Stimulated activated CD4-positive, alpha-beta T cell treated with anti-CD3 and anti-CD28 coated beads, Interleukin-1b, Interleukin-23, amount 100 ng/mL, for 48 hours (primary cell): ENCODE data around the gene MAN1A1.

ENCODE experiments used
- DNase-seq: peaks from one replicate; pipeline ENCODE4 v3.0.0-alpha.2; 2020

Gene MAN1A1

GRCh38 chr6:119230160-119230559 is 119.4 kb downstream of the MAN1A1 start:
- DNase-seq: no peak

DNA sequence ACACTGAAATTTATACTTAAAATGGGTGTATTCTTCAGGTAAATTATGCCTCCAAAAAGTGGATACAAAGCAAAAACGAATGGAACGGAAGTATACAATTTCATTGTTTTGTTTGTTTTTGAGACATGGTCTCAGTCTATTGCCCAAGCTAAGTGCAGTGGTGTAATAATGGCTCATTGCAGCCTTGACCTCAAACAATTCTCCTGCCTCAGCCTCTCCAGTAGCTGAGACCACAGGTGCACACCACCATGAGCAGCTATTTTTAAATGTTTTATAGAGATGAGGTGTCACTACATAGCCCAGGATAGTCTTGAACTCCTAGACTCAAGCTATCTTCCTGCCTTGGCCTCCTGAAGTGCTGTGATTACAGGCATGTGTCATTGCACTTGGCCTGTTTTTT is 122.2 kb downstream of the MAN1A1 start:
- no peak for DNase-seq

DNA sequence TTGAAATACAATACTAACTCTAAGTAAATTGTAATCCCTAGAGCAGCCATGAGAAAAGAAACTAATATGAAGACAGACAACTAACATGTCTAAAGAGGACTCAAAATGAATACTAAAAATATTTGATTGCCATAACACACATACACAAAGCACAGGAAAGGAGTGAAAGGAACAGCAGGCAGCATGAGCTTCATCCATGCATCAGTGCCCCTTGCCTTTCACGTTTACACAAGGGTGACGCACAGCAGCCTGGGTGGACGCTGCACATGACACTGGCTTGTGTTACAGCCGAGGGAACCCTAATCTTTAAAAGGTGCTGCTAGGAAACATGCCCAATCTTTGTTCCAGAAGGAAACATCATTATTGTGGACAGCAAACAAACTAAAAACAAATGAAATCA is 123.5 kb downstream of the MAN1A1 start:
- DNase-seq: no peak

DNA sequence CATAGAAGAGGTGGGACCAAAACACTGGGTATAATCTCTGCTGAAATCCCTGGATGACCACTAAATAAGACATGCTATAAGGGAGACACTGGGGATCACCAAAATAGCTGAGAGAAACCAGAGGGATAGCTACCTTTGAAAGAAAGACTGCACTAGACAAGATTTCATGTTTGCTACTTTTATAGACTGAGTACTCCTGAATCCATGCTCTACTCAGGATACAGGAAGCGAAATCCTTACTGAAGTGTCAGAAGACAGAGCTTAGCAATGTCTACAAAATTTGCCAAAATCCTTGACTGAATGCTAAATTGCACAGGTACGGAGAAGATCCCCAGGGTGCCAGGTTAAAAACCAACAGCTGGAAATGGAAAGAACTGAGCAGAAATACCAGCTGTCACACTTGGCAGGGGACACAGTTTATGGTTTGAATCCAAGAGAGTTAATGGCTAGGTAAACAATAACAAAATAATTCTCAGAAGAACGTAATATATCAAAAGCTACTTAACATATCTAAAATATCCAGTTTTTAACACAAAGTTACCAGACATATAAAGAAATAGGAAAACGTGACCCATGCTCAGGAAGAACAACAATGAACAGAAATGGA is 125.4 kb downstream of the MAN1A1 start:
- DNase-seq: no peak

DNA sequence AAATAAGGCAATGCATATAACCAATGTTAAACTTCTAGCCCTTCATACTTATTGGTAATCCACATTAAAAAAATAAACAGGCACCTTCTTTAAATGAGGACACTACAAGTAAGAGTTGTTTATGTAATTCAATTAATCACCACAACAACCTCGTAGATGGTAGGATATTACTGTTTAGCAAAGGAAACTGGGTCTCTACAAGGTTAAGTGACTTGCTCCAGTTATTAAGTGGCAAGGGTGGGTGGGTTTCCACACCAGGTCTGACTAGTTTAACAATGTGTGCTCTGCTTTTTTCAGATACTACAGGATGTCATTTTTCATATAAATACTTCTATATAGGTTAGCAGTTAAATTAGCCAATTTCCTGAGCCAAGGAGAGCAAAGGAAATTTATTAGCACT is 129.1 kb downstream of the MAN1A1 start:
- no peak for DNase-seq

GRCh38 chr6:119218548-119218947 is 131.0 kb downstream of the MAN1A1 start:
- no peak for DNase-seq

GRCh38 chr6:119215885-119216590 is 133.5 kb downstream of the MAN1A1 start:
- no peak for DNase-seq

GRCh38 chr6:119215309-119215708 is 134.3 kb downstream of the MAN1A1 start:
- DNase-seq: no peak

GRCh38 chr6:119210596-119210995 is 139.0 kb downstream of the MAN1A1 start:
- DNase-seq: no peak

DNA sequence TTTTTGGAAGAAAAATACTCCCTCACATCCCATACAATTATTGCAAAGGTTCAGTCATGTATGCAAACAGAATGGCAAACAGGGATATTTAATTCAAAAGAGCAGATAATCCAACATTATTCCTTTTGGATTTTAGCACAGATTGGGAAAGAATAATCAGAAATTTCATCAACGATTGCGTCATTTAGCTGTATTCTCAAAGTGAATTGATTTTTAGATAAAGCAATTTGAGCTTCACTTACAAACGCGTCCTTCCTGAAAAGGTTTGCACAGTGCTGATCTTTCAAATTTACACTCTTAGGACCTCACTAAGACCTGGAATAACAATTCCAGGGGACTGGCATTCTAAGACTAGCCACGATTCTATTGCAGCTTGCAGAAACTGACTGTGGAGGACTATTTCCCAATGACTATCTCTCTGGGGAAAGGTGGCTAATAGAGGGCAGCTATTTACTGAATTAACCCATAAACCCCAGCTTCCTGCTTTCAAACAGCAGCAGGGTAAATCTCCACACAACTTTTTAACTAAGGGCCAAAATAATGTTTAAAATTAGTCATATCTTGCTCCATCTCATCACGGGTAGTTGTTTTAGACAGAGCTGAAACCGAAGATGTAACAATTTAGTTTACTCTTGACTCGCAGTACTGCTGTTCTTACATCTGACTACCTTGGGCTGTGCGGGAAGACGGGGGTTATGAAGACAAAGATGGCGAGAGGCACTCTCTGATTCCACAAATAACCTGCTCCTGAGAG is 139.9 kb downstream of the MAN1A1 start:
- DNase-seq: no peak

- no peak for DNase-seq
These were observed 141.4 kb downstream of the MAN1A1 start for GRCh38 chr6:119207971-119208725.

DNA sequence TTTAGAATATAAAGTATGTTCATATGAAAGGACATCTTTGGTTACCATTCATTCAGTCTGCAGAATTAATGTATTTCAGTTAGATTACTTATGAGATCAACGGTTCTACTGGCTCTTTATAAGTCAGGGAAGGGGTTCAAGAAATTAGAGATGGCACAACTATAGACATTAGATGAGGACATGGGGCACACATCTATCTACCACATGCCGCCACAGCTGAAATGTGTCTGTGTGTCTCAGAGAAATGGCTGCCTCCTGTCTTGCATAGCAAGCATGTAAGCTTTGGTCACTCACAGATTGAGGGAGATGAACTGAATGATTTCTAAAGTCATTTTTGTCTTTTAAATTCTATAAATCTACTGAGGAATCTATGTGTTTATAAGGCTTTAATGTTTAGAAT is 142.2 kb downstream of the MAN1A1 start:
- DNase-seq: no peak

DNA sequence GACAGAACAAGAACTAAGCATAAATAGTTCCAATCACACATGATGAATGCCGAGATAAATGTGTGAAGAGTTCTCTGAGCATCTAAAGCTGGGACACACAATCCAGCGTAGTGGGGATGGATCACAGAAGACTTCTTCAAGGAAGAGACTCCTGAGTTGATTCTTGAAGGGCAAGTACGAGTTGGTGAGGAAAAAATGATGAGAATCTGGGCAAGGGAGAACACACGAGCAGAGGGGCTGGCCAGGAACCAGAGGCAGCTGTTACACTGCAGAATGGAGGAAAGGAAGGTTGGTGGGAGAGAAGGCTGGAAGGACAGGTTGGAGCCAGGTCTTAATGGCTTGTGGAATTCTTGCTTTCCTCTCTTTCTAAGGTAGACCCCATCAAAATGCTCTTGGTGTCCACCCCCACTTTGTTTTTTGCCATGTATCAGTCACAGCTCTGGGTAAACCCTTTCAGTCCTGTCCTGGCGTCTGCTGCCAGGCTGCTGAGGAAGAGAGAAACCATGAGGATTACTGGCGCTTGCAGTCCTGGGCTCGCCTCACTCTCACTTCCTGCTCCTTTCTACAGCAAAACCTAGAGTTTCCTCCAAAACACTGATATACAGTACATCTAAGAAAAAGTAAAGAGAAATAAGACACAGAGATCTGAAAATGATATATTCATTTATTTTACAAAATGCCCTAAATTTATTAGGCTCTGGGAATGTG is 143.5 kb downstream of the MAN1A1 start:
- DNase-seq: no peak

- DNase-seq: no peak
These were observed 144.8 kb downstream of the MAN1A1 start for GRCh38 chr6:119204719-119205118.

GRCh38 chr6:119201480-119201879 is 148.1 kb downstream of the MAN1A1 start:
- DNase-seq: no peak

DNA sequence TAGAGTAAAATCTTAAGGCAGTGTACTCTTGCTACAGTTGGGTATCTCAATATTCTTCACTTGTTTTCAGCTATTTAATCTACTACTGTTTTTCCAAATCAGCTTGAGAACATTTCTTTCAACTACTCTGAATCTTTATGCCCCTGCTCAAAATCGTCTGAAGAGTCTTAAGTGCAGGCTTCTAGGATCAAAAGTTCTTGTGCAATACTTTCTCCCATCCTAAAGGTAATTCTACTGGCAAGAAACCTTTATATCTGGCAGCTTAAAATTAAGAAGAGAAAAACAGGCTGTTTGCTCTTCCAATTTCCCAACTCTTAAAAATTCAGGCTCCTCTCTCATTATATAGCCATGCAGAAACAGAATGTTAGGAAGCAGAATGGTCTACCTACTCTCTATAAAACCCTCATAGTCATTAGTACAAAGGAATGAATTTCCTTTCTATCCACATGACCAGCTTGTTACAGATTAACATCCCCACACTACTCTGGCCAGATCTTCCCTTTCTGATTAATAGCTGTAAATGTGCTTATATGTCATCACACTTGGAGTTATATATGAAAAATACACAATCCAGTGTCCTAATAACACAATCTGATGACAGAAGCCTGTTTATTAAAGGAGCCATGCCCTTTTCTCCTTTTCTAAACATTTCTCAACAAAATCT is 148.9 kb downstream of the MAN1A1 start:
- DNase-seq: no peak

GRCh38 chr6:119197271-119197670 is 152.3 kb downstream of the MAN1A1 start:
- no peak for DNase-seq

DNA sequence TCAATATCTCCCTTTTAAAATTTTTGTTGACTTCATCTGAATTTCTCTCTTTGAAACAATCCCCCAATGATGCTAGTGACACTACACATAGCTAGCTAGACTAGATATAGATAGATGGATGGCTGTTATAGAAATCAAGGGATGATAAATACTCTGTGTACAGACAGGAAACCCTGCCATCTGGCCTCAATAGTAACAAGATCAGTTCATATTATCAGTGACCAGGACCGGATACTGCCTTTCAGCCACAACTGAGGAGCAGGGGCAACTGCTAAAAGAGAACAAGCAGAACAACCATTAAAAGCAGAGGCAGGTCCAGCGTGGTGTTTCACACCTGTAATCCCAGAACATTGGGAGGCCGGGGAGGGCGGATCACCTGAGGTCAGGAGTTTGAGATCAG is 152.8 kb downstream of the MAN1A1 start:
- no peak for DNase-seq

- DNase-seq: no peak
These were observed 153.7 kb downstream of the MAN1A1 start for GRCh38 chr6:119195848-119196247.

- DNase-seq: no peak
These were observed 154.4 kb downstream of the MAN1A1 start for GRCh38 chr6:119195204-119195603.

- no peak for DNase-seq
These were observed 155.9 kb downstream of the MAN1A1 start for GRCh38 chr6:119193707-119194106.

GRCh38 chr6:119192200-119192599 is 157.4 kb downstream of the MAN1A1 start:
- no peak for DNase-seq
